Spleen (tissue), 7 donors: ENCODE data around the gene PPP1R27.

Experiments used
- POLR2A ChIP-seq, 3 donors: fragments of 450-650 bp; IDR thresholded peaks; one replicate each; pipeline ENCODE4 v1.5.1; 2017; ENCODE audit warnings: antibody characterized with exemption in 3 of 3, mild to moderate bottlenecking in 1 of 3
- POLR2AphosphoS5 ChIP-seq, 3 donors: sonication (generic); formaldehyde crosslinking; IDR thresholded peaks; one replicate each; pipeline ENCODE4 v1.5.1; 2017; ENCODE audit warnings: antibody characterized with exemption in 3 of 3
- TF ChIP-seq, protein P1 (sequence below), 11 experiments: fragments of 200-600 bp in 7 of 11; fragments of 450-650 bp in 4 of 11; sonication (generic) in 4 of 11; IDR thresholded peaks in 8 of 11; conservative IDR thresholded peaks in 3 of 11; 1 replicate in 7 of 11; 2 replicates in 4 of 11; pipeline versions ENCODE4 v1.4.0 to v1.8.0; 2016 to 2021; ENCODE audit warnings: antibody characterized with exemption in 11 of 11, inconsistent platforms in 4 of 11, mild to moderate bottlenecking in 1 of 11
- donor health status: DM: no; HTN: no; CAD: no; lungs with moderate emphysema.
- donor health status: DM: no; HTN: no; CAD: no.
- donor health status: DM: no; HTN: no; CAD: no.

- no peak for TF ChIP-seq POLR2A (IDR thresholded peaks at IDR 0.05)
- TF ChIP-seq, protein P1, sequence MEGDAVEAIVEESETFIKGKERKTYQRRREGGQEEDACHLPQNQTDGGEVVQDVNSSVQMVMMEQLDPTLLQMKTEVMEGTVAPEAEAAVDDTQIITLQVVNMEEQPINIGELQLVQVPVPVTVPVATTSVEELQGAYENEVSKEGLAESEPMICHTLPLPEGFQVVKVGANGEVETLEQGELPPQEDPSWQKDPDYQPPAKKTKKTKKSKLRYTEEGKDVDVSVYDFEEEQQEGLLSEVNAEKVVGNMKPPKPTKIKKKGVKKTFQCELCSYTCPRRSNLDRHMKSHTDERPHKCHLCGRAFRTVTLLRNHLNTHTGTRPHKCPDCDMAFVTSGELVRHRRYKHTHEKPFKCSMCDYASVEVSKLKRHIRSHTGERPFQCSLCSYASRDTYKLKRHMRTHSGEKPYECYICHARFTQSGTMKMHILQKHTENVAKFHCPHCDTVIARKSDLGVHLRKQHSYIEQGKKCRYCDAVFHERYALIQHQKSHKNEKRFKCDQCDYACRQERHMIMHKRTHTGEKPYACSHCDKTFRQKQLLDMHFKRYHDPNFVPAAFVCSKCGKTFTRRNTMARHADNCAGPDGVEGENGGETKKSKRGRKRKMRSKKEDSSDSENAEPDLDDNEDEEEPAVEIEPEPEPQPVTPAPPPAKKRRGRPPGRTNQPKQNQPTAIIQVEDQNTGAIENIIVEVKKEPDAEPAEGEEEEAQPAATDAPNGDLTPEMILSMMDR (IDR thresholded peaks at IDR 0.05 in 8 of 11, conservative IDR thresholded peaks at IDR 0.05 in 3 of 11), result no peak
- no peak for TF ChIP-seq POLR2AphosphoS5 (IDR thresholded peaks at IDR 0.05)
Measured at GRCh38 chr17:81834831-81835267, at the start of gene PPP1R27.
